ENCODE data around the gene TMEM132A. TPM values are rescaled to one million over a fixed set of nuclear protein-coding genes. Genes with fewer than 3 reads are reported as not detected.

TMEM132A gene
- total RNA-seq, 1 experiment from 2014 or later = 114 TPM

- ChIA-PET POLR2A (no interaction called here), CTCF (no interaction called here)
- no peaks in the 10 kb centered on the region for H3K36me3 Mint-ChIP-seq
- peaks cover 14% of the 10 kb centered on the region for H3K27me3 Mint-ChIP-seq (ENCODE audit: low read depth)
- no peak overlapping the region for H3K27ac Mint-ChIP-seq
- no peak overlapping the region for H3K4me3 Mint-ChIP-seq
- TF ChIP-seq, protein P1, sequence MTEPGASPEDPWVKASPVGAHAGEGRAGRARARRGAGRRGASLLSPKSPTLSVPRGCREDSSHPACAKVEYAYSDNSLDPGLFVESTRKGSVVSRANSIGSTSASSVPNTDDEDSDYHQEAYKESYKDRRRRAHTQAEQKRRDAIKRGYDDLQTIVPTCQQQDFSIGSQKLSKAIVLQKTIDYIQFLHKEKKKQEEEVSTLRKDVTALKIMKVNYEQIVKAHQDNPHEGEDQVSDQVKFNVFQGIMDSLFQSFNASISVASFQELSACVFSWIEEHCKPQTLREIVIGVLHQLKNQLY (CRISPR knock-in tag; IDR thresholded peaks at IDR 0.05) = no peak
- TF ChIP-seq NFYB (CRISPR knock-in tag; conservative IDR thresholded peaks at IDR 0.05; ENCODE audit: low read depth) (no peak), GABPB1 (CRISPR knock-in tag; IDR thresholded peaks at IDR 0.05) (no peak), ATF1 (CRISPR knock-in tag; IDR thresholded peaks at IDR 0.05) (no peak), KAT7 (CRISPR knock-in tag; IDR thresholded peaks at IDR 0.05; ENCODE audit: borderline replicate concordance) (no peak), CDX4 (CRISPR knock-in tag; IDR thresholded peaks at IDR 0.05; ENCODE audit: borderline replicate concordance) (no peak)
- TF ChIP-seq, protein P2, sequence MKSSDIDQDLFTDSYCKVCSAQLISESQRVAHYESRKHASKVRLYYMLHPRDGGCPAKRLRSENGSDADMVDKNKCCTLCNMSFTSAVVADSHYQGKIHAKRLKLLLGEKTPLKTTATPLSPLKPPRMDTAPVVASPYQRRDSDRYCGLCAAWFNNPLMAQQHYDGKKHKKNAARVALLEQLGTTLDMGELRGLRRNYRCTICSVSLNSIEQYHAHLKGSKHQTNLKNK (CRISPR knock-in tag; IDR thresholded peaks at IDR 0.05) = no peak
- TF ChIP-seq, protein P3, sequence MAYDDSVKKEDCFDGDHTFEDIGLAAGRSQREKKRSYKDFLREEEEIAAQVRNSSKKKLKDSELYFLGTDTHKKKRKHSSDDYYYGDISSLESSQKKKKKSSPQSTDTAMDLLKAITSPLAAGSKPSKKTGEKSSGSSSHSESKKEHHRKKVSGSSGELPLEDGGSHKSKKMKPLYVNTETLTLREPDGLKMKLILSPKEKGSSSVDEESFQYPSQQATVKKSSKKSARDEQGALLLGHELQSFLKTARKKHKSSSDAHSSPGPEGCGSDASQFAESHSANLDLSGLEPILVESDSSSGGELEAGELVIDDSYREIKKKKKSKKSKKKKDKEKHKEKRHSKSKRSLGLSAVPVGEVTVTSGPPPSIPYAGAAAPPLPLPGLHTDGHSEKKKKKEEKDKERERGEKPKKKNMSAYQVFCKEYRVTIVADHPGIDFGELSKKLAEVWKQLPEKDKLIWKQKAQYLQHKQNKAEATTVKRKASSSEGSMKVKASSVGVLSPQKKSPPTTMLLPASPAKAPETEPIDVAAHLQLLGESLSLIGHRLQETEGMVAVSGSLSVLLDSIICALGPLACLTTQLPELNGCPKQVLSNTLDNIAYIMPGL (CRISPR knock-in tag; IDR thresholded peaks at IDR 0.05) = no peak
- H3K9me3 Mint-ChIP-seq = no peaks in the 10 kb centered on the region
- DNase-seq (ENCODE audit: low spot score) (no peak), ATAC-seq (no peak)
- H3K4me1 Mint-ChIP-seq = no peaks in the 10 kb centered on the region
Measured at GRCh38 chr11:60960405-60960804, 36.1 kb downstream of the TMEM132A start.

DNA sequence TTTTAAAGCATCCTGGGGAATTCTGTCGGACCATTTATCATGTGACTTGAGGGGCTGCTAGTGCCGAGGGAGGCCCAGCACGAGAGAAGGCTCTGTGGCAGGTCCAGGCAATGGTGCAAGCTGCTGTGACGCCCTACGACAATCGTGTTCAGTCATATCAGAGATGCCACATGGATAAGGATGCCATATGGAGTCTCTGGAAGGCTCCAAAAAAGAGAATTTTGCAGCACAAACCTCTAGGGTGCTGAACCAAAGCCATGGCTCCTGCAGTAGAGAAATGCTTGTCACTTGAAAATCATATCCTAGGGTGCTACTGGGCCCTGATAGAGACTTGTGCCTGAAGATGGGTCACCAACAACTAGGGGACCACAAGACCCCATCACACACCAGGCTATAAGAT is 40.5 kb downstream of the TMEM132A start:
- DNase-seq (ENCODE audit: low spot score) (no peak), ATAC-seq (no peak)
- CTCF ChIA-PET = no interaction called here
- peaks cover 6% of the 10 kb centered on the region for H3K36me3 Mint-ChIP-seq
- TF ChIP-seq ETV6 (CRISPR knock-in tag; IDR thresholded peaks at IDR 0.05) = no peak
- TF ChIP-seq ZNF396 (CRISPR knock-in tag; IDR thresholded peaks at IDR 0.05; ENCODE audit: borderline replicate concordance) = no peak
- TF ChIP-seq RORB (CRISPR knock-in tag; IDR thresholded peaks at IDR 0.05) = no peak
- TF ChIP-seq, protein P4, sequence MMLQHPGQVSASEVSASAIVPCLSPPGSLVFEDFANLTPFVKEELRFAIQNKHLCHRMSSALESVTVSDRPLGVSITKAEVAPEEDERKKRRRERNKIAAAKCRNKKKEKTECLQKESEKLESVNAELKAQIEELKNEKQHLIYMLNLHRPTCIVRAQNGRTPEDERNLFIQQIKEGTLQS (CRISPR knock-in tag; conservative IDR thresholded peaks at IDR 0.05) = no peak
- no peak for TF ChIP-seq ZNF317 (CRISPR knock-in tag; IDR thresholded peaks at IDR 0.05; ENCODE audit: borderline replicate concordance, low read depth)
- no peak for TF ChIP-seq TEAD4 (CRISPR knock-in tag; IDR thresholded peaks at IDR 0.05)
- no peak for TF ChIP-seq MYBL2 (CRISPR knock-in tag; IDR thresholded peaks at IDR 0.05)
- TF ChIP-seq, protein P5, sequence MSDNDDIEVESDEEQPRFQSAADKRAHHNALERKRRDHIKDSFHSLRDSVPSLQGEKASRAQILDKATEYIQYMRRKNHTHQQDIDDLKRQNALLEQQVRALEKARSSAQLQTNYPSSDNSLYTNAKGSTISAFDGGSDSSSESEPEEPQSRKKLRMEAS (CRISPR knock-in tag; IDR thresholded peaks at IDR 0.05) = no peak
- no peak for TF ChIP-seq ESRRA (CRISPR knock-in tag; IDR thresholded peaks at IDR 0.05; ENCODE audit: borderline replicate concordance)
- no peak for TF ChIP-seq KAT7 (CRISPR knock-in tag; IDR thresholded peaks at IDR 0.05; ENCODE audit: borderline replicate concordance)
- TF ChIP-seq, protein P6, sequence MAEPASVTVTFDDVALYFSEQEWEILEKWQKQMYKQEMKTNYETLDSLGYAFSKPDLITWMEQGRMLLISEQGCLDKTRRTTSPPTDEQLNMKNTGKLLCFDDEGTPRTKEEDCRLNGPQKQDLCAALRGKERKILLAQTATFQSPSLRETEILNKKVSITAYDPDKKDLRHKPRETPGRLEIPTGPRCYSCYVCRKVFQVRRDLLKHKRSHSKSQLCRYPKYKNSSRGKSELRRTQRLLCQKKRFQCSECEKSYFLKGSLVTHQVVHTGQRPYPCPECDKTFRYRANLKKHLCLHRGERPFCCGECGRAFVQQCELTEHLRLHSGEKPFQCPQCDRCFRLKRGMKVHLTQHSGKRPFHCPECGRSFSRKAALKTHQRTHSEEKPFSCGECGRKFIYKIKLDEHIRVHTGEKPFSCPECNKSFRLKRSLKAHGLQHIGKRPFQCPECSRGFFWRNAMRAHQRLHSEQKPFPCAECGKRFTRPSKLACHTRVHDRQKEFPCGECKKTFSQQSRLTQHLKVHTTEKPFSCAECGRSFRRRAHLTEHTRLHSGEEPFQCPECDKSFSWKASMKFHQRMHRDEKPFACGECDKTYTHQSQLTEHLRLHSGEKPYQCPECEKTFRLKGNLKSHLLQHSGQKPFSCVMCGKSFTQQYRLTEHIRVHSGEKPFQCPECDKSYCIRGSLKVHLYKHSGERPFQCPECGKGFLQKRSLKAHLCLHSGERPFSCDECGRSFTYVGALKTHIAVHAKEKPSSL (CRISPR knock-in tag; conservative IDR thresholded peaks at IDR 0.05) = no peak
- TF ChIP-seq ZNF263 (CRISPR knock-in tag; IDR thresholded peaks at IDR 0.05; ENCODE audit: low read depth) = no peak
- TF ChIP-seq, protein P7, sequence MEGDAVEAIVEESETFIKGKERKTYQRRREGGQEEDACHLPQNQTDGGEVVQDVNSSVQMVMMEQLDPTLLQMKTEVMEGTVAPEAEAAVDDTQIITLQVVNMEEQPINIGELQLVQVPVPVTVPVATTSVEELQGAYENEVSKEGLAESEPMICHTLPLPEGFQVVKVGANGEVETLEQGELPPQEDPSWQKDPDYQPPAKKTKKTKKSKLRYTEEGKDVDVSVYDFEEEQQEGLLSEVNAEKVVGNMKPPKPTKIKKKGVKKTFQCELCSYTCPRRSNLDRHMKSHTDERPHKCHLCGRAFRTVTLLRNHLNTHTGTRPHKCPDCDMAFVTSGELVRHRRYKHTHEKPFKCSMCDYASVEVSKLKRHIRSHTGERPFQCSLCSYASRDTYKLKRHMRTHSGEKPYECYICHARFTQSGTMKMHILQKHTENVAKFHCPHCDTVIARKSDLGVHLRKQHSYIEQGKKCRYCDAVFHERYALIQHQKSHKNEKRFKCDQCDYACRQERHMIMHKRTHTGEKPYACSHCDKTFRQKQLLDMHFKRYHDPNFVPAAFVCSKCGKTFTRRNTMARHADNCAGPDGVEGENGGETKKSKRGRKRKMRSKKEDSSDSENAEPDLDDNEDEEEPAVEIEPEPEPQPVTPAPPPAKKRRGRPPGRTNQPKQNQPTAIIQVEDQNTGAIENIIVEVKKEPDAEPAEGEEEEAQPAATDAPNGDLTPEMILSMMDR (IDR thresholded peaks at IDR 0.05) = no peak
- TF ChIP-seq E2F4 (CRISPR knock-in tag; IDR thresholded peaks at IDR 0.05; ENCODE audit: borderline replicate concordance, low read depth) = no peak
- TF ChIP-seq ZNF121 (CRISPR knock-in tag; IDR thresholded peaks at IDR 0.05) = no peak
- no peak for TF ChIP-seq SMAD3 (CRISPR knock-in tag; IDR thresholded peaks at IDR 0.05; ENCODE audit: borderline replicate concordance)
- H3K27ac Mint-ChIP-seq = no peak overlapping the region
- peaks cover 18% of the 10 kb centered on the region for H3K9me3 Mint-ChIP-seq
- POLR2A ChIA-PET = no interaction called here
- H3K4me3 Mint-ChIP-seq = no peak overlapping the region
- peaks cover 17% of the 10 kb centered on the region for H3K27me3 Mint-ChIP-seq (ENCODE audit: low read depth)
- no peaks in the 10 kb centered on the region for H3K4me1 Mint-ChIP-seq
